ENCODE data around the gene SOX10. TPM values are rescaled to one million over a fixed set of nuclear protein-coding genes. Genes with fewer than 3 reads are reported as not detected.

The SOX10 gene
- total and polyA plus RNA-seq, 5 donors = 3.5 to 5.9 (median 4.9) TPM

DNA sequence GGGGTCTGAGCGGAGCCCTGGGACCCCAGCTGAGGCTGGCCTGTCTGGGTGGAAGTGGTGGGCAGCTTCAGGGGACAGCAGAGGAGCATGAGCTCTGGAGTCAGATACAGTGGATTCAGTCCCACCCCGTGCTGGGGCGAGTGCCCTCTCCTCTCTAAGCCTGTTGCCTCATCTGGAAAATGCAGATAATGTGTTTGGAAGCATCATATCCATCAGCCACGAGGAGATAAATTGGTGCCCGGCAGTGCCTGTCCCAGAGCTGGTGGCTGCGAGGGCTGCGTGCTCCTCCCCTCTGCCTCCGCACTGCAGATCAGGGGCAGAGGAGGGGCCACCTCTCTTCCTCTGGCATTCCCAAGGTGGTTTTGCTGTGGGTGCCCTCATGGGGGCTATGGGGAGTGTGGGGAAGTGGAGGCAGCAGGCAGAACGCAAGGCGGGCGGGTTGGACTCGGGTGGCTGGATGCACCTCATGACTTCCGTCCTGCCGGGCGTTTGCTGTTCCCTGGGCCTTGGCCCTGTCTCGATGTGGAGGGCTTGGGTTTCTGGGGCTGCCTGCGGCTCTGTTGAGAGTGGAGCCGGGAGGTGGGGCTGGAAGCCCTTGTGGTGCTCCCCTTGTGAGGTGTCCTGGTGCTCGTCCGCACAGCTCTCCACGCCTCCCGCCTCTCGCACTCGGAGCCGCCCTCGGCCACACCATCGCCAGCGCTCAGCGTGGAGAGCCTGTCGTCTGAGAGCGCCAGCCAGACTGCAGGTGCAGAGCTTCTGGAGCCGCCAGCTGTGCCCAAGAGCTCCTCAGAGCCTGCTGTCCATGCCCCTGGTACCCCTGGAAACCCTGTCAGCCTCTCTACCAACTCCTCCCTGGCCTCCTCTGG is 57.4 kb downstream of the SOX10 start:
- no peak overlapping the region for H3K27ac ChIP-seq (ENCODE audit: low read length)
- 90% methylated on average over 32 of the region's 32 CpGs for WGBS
- H3K4me3 ChIP-seq (ENCODE audit: low read length) = no peak overlapping the region
- H3K4me1 ChIP-seq (ENCODE audit: control insufficient read depth, insufficient read depth, low read length) = no peaks in the 10 kb centered on the region
- DNase-seq (no peak), ATAC-seq (no peak)
- intact Hi-C loops (cut with DNase I) = no loop called here
- H3K27me3 ChIP-seq (ENCODE audit: control insufficient read depth, insufficient read depth) = no peaks in the 10 kb centered on the region
- H3K9me3 ChIP-seq (ENCODE audit: control insufficient read depth, low read length) = no peaks in the 10 kb centered on the region

DNA sequence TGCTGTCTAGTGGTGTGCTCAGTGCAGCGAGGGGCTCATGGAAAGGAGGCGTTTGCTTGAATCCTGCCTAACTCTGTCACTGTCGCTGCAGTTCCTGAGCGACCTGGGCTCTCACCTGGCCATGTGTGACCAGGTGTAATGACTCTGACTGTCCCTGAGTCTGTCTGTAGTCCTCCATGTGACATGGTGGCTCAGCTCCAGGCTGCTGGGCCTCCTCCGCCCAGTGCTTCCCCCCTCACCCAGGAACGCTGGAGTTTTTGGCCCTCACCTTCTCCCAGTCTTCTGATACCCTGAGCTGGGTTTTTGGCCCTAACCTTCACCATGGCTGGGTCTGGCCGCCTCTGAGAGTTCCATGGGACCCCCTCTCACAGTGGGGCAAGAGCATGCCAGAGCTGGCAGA is 58.0 kb downstream of the SOX10 start:
- ATAC-seq (no peak), DNase-seq (no peak)
- WGBS = 92% methylated on average over 7 of the region's 7 CpGs
- no peaks in the 10 kb centered on the region for H3K4me1 ChIP-seq (ENCODE audit: control insufficient read depth, insufficient read depth, low read length)
- H3K27ac ChIP-seq (ENCODE audit: low read length) = no peak overlapping the region
- no peaks in the 10 kb centered on the region for H3K9me3 ChIP-seq (ENCODE audit: control insufficient read depth, low read length)
- no peaks in the 10 kb centered on the region for H3K27me3 ChIP-seq (ENCODE audit: control insufficient read depth, insufficient read depth)
- intact Hi-C loops (cut with DNase I) = no loop called here
- no peak overlapping the region for H3K4me3 ChIP-seq (ENCODE audit: low read length)

DNA sequence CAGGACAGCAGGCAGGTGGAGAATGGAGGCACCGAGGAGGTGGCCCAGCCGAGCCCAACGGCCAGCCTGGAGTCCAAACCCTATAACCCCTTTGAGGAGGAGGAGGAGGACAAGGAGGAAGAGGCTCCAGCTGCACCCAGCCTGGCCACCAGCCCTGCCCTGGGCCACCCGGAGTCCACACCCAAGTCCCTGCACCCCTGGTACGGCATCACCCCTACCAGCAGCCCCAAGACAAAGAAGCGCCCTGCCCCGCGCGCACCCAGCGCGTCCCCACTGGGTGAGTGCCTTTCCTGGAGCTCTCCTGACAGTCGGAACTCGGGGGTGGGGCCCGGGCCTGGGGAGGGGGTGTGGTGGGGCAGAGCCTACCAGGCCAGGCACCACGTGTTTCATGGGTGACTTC is 58.6 kb downstream of the SOX10 start:
- H3K27me3 ChIP-seq (ENCODE audit: control insufficient read depth, insufficient read depth) = no peaks in the 10 kb centered on the region
- 93% methylated on average over 15 of the region's 15 CpGs for WGBS
- intact Hi-C loops (cut with DNase I) = no loop called here
- H3K4me1 ChIP-seq (ENCODE audit: control insufficient read depth, insufficient read depth, low read length) = no peaks in the 10 kb centered on the region
- no peak for DNase-seq
- H3K4me3 ChIP-seq (ENCODE audit: low read length) = no peak overlapping the region
- H3K9me3 ChIP-seq (ENCODE audit: control insufficient read depth, low read length) = no peaks in the 10 kb centered on the region
- no peak for ATAC-seq
- H3K27ac ChIP-seq (ENCODE audit: low read length) = no peak overlapping the region

DNA sequence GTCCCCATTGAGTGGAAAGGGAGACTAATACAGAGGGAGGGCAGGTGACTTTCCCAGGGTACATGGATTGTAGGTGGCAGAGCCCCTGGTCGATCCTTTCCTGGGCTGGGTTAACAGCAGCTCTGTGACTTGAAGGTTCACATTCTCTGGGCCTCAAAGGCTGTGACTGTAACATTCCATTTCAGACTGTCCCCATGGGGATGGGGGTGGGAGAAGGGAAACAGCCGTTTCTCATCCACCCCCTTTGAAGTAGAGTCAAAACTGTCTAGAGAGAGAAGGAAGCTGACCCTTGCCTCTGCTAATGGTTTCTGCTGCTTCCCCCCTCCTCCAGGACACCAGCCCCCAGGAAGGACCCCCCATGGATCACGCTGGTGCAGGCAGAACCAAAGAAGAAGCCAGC is 59.0 kb downstream of the SOX10 start:
- WGBS = 67% methylated on average over 3 of the region's 3 CpGs
- H3K4me1 ChIP-seq (ENCODE audit: control insufficient read depth, insufficient read depth, low read length) = no peaks in the 10 kb centered on the region
- intact Hi-C loops (cut with DNase I) = no loop called here

DNA sequence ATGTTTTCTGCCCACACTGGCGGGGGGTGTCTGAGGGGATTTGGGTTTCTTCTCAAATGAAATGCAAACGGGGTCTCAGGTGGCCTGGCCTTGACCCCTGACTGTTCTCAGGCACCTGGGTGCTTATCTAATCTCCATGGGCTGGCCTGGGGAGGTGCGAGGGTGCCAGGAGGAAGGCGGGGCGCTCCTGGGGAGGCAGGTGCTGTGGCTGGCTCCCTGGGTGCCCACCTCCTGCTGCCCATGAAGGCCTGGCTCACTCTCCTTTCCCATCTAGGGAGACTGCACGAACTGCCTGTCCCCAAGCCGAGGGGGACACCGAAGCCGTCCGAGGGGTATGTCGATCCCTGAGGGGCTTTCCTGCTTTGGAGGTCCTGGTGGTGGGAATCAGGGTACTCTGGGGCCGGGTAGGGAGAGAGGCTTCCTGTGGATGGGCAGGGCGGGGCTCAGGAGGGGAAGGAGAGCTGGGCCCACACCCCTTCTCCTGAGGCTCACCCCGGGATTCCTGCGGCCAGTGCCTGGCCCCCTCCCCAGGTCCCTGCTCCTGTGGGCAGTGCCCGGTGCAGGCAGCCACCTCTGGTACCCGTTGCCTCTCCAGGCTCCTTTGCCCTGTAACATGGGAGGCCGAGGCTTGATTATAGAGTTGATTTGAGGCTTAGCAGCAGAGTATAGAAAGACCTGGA is 59.8 kb downstream of the SOX10 start:
- no peak for DNase-seq
- intact Hi-C loops (cut with DNase I) = no loop called here
- no peak overlapping the region for H3K27ac ChIP-seq (ENCODE audit: low read length)
- H3K4me1 ChIP-seq (ENCODE audit: control insufficient read depth, insufficient read depth, low read length) = no peaks in the 10 kb centered on the region
- H3K9me3 ChIP-seq (ENCODE audit: control insufficient read depth, low read length) = no peaks in the 10 kb centered on the region
- no peaks in the 10 kb centered on the region for H3K27me3 ChIP-seq (ENCODE audit: control insufficient read depth, insufficient read depth)
- ATAC-seq = no peak
- no peak overlapping the region for H3K4me3 ChIP-seq (ENCODE audit: low read length)
- 90% methylated on average over 18 of the region's 18 CpGs for WGBS

More for the DNA sequence above, 59.0 kb downstream of the SOX10 start:
- no peak overlapping the region for H3K4me3 ChIP-seq (ENCODE audit: low read length)
- ATAC-seq (no peak), DNase-seq (no peak)
- no peak overlapping the region for H3K27ac ChIP-seq (ENCODE audit: low read length)
- H3K27me3 ChIP-seq (ENCODE audit: control insufficient read depth, insufficient read depth) = no peaks in the 10 kb centered on the region
- H3K9me3 ChIP-seq (ENCODE audit: control insufficient read depth, low read length) = no peaks in the 10 kb centered on the region

DNA sequence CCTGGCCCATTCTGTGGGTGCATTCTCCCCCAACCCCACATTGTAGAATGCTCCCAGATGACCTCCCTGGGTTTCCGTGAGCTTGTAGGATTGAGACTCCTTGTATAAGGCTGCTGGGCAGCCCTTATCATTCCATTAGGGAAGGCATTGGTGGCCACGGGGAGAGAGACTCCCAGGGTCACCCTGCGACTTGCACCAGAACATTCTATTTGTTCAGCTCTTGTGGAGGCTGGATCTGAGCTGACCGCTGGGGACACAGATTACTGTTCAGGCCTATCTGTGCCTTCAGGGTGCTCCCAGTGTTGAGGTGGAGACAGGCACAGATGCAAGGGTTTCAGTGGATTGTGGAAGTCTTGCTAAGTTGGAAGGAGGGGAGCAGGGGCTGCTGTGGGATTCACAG is 60.4 kb downstream of the SOX10 start:
- Histone ChIP-seq H3K27me3 (ENCODE audit: control insufficient read depth, insufficient read depth) (no peaks in the 10 kb centered on the region), H3K4me1 (ENCODE audit: control insufficient read depth, insufficient read depth, low read length) (no peaks in the 10 kb centered on the region), H3K4me3 (ENCODE audit: low read length) (no peak overlapping the region), H3K27ac (ENCODE audit: low read length) (no peak overlapping the region), H3K9me3 (ENCODE audit: control insufficient read depth, low read length) (no peaks in the 10 kb centered on the region)
- 89% methylated on average over 4 of the region's 4 CpGs for WGBS
- no peak for DNase-seq
- intact Hi-C loops (cut with DNase I) = no loop called here
- ATAC-seq = no peak

Small RNAs within 50 kb of the gene (microRNA-seq; reads per million reads assigned to microRNA genes)
- gene MIR4534 = 0 to 0.54 reads per million in 2 donors
- gene MIR6820 = 0.84 to 1.6 reads per million in 2 donors

Other genes with a start within 250 kb of the SOX10 start
- gene GCAT, start 176.6 kb downstream of the SOX10 start, total RNA-seq = 10 to 100 TPM; 10.3 to 20.2 (median 15.3) TPM
- gene GCAT, start 176.6 kb downstream of the SOX10 start, polyA plus RNA-seq = 19.5 TPM
- gene GALR3, start 161.2 kb downstream of the SOX10 start, total RNA-seq = not detected
- not detected for gene GALR3, start 161.2 kb downstream of the SOX10 start, polyA plus RNA-seq
- 10 to 100 TPM; 10.9 to 16.5 (median 14.5) TPM for gene ANKRD54, start 140.2 kb downstream of the SOX10 start, total RNA-seq
- gene ANKRD54, start 140.2 kb downstream of the SOX10 start, polyA plus RNA-seq = 12.1 TPM
- 100 to 1,000 TPM; 291 to 354 (median 334) TPM for gene EIF3L, start 135.1 kb downstream of the SOX10 start, total RNA-seq
- 144 TPM for gene EIF3L, start 135.1 kb downstream of the SOX10 start, polyA plus RNA-seq
- gene MICALL1, start 78.3 kb downstream of the SOX10 start, total RNA-seq = 10 to 100 TPM; 11.5 to 17.0 (median 14.2) TPM
- gene MICALL1, start 78.3 kb downstream of the SOX10 start, polyA plus RNA-seq = 9.8 TPM
- under 1 TPM; 0.19 to 0.46 (median 0.27) TPM for gene C22orf23, start 31.0 kb downstream of the SOX10 start, total RNA-seq
- 0.54 TPM for gene C22orf23, start 31.0 kb downstream of the SOX10 start, polyA plus RNA-seq
- gene POLR2F, start 30.9 kb downstream of the SOX10 start, total RNA-seq = 10 to 100 TPM; 62.1 to 85.5 (median 76.9) TPM
- gene POLR2F, start 30.9 kb downstream of the SOX10 start, polyA plus RNA-seq = 159 TPM
- 10 to 100 TPM; 23.8 to 26.5 (median 25.0) TPM for gene PICK1, start 72.8 kb upstream of the SOX10 start, total RNA-seq
- 31.3 TPM for gene PICK1, start 72.8 kb upstream of the SOX10 start, polyA plus RNA-seq
- under 1 TPM in 3 of 4 donors, not detected in 1; 0.41 to 0.68 (median 0.57) TPM for gene SLC16A8, start 99.6 kb upstream of the SOX10 start, total RNA-seq
- 0.63 TPM for gene SLC16A8, start 99.6 kb upstream of the SOX10 start, polyA plus RNA-seq
- under 1 TPM in 2 of 4 donors, not detected in 2; 0.17 to 0.53 TPM for gene BAIAP2L2, start 126.1 kb upstream of the SOX10 start, total RNA-seq
- 0.20 TPM for gene BAIAP2L2, start 126.1 kb upstream of the SOX10 start, polyA plus RNA-seq
- gene PLA2G6, start 197.3 kb upstream of the SOX10 start, total RNA-seq = 10 to 100 TPM; 16.0 to 25.2 (median 17.6) TPM
- 16.0 TPM for gene PLA2G6, start 197.3 kb upstream of the SOX10 start, polyA plus RNA-seq
- gene MAFF, start 217.4 kb upstream of the SOX10 start, total RNA-seq = 10 to 100 TPM in 1 of 4 donors, 1 to 10 TPM in 3; 4.8 to 13.7 (median 7.1) TPM
- 20.5 TPM for gene MAFF, start 217.4 kb upstream of the SOX10 start, polyA plus RNA-seq